ENCODE measurements around the gene GABBR2.
A peak's percentile ranks its signal among the peaks of the same experiment; 100 is the strongest.

Gene GABBR2

DNA sequence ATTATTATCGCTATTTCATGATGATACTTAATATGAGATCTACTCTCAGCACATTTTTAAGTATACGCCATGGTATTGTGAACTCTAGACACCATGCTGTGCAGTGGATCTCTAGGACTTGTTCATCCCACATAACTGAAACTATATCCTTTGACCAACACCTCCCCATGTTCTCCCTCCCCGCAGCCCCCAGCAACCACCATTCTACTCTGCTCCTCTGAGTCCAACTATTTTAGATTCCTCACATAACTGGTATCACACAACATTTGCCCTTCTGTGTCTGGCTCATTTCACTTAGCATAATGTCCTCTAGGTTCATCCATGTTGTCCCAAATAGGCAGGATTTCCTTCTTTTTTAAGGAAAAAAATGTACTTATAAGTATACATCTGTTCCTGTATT, 446.7 kb downstream of the GABBR2 start:
- TF ChIP-seq, protein P1, sequence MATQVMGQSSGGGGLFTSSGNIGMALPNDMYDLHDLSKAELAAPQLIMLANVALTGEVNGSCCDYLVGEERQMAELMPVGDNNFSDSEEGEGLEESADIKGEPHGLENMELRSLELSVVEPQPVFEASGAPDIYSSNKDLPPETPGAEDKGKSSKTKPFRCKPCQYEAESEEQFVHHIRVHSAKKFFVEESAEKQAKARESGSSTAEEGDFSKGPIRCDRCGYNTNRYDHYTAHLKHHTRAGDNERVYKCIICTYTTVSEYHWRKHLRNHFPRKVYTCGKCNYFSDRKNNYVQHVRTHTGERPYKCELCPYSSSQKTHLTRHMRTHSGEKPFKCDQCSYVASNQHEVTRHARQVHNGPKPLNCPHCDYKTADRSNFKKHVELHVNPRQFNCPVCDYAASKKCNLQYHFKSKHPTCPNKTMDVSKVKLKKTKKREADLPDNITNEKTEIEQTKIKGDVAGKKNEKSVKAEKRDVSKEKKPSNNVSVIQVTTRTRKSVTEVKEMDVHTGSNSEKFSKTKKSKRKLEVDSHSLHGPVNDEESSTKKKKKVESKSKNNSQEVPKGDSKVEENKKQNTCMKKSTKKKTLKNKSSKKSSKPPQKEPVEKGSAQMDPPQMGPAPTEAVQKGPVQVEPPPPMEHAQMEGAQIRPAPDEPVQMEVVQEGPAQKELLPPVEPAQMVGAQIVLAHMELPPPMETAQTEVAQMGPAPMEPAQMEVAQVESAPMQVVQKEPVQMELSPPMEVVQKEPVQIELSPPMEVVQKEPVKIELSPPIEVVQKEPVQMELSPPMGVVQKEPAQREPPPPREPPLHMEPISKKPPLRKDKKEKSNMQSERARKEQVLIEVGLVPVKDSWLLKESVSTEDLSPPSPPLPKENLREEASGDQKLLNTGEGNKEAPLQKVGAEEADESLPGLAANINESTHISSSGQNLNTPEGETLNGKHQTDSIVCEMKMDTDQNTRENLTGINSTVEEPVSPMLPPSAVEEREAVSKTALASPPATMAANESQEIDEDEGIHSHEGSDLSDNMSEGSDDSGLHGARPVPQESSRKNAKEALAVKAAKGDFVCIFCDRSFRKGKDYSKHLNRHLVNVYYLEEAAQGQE (IDR thresholded peaks at IDR 0.05; ENCODE audit: low read depth), result no peak
- TF ChIP-seq TEAD4 (IDR thresholded peaks at IDR 0.05) (no peak), RAD21 (IDR thresholded peaks at IDR 0.05; ENCODE audit: low read depth) (no peak), FOXM1 (IDR thresholded peaks at IDR 0.05; ENCODE audit: borderline replicate concordance, low read depth) (no peak), CEBPB (IDR thresholded peaks at IDR 0.05) (no peak), CREB1 (IDR thresholded peaks at IDR 0.05; ENCODE audit: low read depth) (no peak), YY1 (IDR thresholded peaks at IDR 0.05; ENCODE audit: low read depth) (no peak), TAF1 (IDR thresholded peaks at IDR 0.05; ENCODE audit: low read depth) (no peak), TCF12 (IDR thresholded peaks at IDR 0.05; ENCODE audit: low read depth) (no peak), ZBTB7A (IDR thresholded peaks at IDR 0.05; ENCODE audit: low read depth) (no peak), EP300 (IDR thresholded peaks at IDR 0.05; ENCODE audit: borderline replicate concordance) (no peak), EGR1 (IDR thresholded peaks at IDR 0.05) (no peak), NFIC (IDR thresholded peaks at IDR 0.05) (no peak)
- TF ChIP-seq, protein P2, sequence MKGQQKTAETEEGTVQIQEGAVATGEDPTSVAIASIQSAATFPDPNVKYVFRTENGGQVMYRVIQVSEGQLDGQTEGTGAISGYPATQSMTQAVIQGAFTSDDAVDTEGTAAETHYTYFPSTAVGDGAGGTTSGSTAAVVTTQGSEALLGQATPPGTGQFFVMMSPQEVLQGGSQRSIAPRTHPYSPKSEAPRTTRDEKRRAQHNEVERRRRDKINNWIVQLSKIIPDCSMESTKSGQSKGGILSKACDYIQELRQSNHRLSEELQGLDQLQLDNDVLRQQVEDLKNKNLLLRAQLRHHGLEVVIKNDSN (IDR thresholded peaks at IDR 0.05), result no peak
- TF ChIP-seq, protein P3, sequence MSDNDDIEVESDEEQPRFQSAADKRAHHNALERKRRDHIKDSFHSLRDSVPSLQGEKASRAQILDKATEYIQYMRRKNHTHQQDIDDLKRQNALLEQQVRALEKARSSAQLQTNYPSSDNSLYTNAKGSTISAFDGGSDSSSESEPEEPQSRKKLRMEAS (IDR thresholded peaks at IDR 0.05), result no peak

DNA sequence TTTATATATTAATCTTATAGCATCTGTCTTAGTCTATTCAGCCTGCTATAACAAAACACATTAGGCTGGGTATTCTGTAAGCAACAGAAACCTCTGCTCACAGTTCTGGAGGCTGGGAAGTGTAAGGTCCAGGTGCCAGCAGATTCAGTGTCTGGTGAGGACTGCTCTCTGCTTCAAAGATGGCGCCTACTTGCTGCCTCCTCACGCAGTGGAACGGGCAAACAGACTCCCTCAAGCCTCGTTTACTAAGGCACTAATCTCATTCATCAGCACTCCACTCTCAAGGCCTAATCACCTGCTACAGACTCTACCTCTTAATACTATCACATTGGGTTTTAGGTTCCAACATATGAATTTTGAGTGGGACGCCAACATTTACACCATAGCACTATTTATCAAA, 448.1 kb downstream of the GABBR2 start:
- TF ChIP-seq EP300 (IDR thresholded peaks at IDR 0.05; ENCODE audit: borderline replicate concordance) (no peak), RAD21 (IDR thresholded peaks at IDR 0.05; ENCODE audit: low read depth) (no peak), ZBTB7A (IDR thresholded peaks at IDR 0.05; ENCODE audit: low read depth) (no peak), TEAD4 (IDR thresholded peaks at IDR 0.05) (no peak), FOXM1 (IDR thresholded peaks at IDR 0.05; ENCODE audit: borderline replicate concordance, low read depth) (no peak), CREB1 (IDR thresholded peaks at IDR 0.05; ENCODE audit: low read depth) (no peak), NFIC (IDR thresholded peaks at IDR 0.05) (no peak), TAF1 (IDR thresholded peaks at IDR 0.05; ENCODE audit: low read depth) (no peak), CEBPB (IDR thresholded peaks at IDR 0.05) (no peak), TCF12 (IDR thresholded peaks at IDR 0.05; ENCODE audit: low read depth) (no peak)
- TF ChIP-seq, protein P2 (IDR thresholded peaks at IDR 0.05), result no peak
- TF ChIP-seq, protein P1 (IDR thresholded peaks at IDR 0.05; ENCODE audit: low read depth), result no peak

DNA sequence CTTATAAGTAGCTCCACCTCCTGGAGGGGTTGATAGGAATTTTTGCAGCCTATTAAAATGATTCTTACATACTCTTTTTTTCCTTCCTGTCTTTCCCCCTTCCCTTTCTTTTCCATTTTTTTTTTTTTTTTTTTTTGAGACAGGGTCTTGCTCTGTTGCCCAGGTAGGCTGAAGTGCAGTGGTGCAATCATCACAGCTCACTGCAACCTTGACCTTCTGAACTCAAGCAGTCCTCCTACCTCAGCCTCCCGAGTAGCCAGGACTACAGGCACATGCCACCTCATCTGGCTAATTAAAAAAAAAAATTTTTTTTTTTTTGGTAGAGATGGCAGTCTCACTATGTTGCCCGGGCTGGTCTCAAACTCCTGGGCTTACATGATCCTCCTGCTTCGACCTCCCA, 448.9 kb downstream of the GABBR2 start:
- TF ChIP-seq YY1 (IDR thresholded peaks at IDR 0.05; ENCODE audit: low read depth), result no peak
- no peak for TF ChIP-seq CREB1 (IDR thresholded peaks at IDR 0.05; ENCODE audit: low read depth)
- no peak for TF ChIP-seq TEAD4 (IDR thresholded peaks at IDR 0.05)
- TF ChIP-seq, protein P1 (IDR thresholded peaks at IDR 0.05; ENCODE audit: low read depth), result no peak
- no peak for TF ChIP-seq EGR1 (IDR thresholded peaks at IDR 0.05)
- TF ChIP-seq CEBPB (IDR thresholded peaks at IDR 0.05), result no peak

DNA sequence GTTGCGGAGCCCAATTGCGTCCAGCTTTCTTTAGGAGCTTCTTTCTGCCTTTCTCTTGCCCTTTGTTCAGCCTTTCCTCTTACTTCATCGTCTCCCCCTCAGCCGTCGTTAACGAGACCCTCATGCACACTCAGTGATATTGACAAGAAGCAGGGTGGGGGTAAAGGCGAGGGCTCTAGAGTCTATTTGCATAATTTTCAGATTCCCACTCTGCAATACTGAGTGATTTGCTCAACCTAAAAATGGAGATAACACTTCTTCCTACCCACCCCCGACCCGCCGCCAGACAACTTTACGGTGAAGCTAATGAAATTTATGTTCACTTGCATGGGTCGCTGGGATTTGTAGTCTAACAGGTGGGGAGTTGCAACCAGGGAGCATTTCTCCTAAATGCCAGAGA, 452.0 kb downstream of the GABBR2 start:
- TF ChIP-seq TAF1 (IDR thresholded peaks at IDR 0.05; ENCODE audit: low read depth) (no peak), RAD21 (IDR thresholded peaks at IDR 0.05; ENCODE audit: low read depth) (no peak), YY1 (IDR thresholded peaks at IDR 0.05; ENCODE audit: low read depth) (peak; percentile 27; the same call in 1 of the 2 replicates), NFIC (IDR thresholded peaks at IDR 0.05) (no peak), FOXM1 (IDR thresholded peaks at IDR 0.05; ENCODE audit: borderline replicate concordance, low read depth) (no peak), CREB1 (IDR thresholded peaks at IDR 0.05; ENCODE audit: low read depth) (no peak)
- TF ChIP-seq, protein P1 (IDR thresholded peaks at IDR 0.05; ENCODE audit: low read depth), result no peak
